Posterior vena cava (tissue), 2 donors: ENCODE data around the gene AEBP1. TPM values are rescaled to one million over a fixed set of nuclear protein-coding genes. Genes with fewer than 3 reads are reported as not detected.

Experiments used
- DNase-seq: peaks from one replicate; pipeline ENCODE4 v3.0.0-alpha.2; 2020; ENCODE audit warnings: low spot score
- intact Hi-C, 2 donors: fragments of 100-400 bp; cut with DNase I; formaldehyde crosslinking; loops; one replicate each; pipeline versions ENCODE4 v1.14.1 to v1.14.2; 2022 to 2023
- total RNA-seq, 2 donors: library from RNA; stranded (reverse); fragmentation: NEBNext Ultra II Directional; extraction: Animal tissue kit (Norgen Biotek cat#: 25700); gene quantifications; one replicate each; pipeline ENCODE4 v1.2.1, GENCODE V29; 2021
- donor health status: DM: yes; HTN: yes; CAD: no.
- donor health status: DM: yes; HTN: yes; CAD: no.

The AEBP1 gene
- total RNA-seq, 2 donors from 2014 or later: 783 to 919 TPM

GRCh38 chr7:44145969-44146911 is 42.1 kb downstream of the AEBP1 start:
- intact Hi-C loops: loop anchor here in 1 of 2 donors (10.0 kb wide), 1 partner anchor 1629 kb away; no protein-coding TSS in a partner anchor

DNA sequence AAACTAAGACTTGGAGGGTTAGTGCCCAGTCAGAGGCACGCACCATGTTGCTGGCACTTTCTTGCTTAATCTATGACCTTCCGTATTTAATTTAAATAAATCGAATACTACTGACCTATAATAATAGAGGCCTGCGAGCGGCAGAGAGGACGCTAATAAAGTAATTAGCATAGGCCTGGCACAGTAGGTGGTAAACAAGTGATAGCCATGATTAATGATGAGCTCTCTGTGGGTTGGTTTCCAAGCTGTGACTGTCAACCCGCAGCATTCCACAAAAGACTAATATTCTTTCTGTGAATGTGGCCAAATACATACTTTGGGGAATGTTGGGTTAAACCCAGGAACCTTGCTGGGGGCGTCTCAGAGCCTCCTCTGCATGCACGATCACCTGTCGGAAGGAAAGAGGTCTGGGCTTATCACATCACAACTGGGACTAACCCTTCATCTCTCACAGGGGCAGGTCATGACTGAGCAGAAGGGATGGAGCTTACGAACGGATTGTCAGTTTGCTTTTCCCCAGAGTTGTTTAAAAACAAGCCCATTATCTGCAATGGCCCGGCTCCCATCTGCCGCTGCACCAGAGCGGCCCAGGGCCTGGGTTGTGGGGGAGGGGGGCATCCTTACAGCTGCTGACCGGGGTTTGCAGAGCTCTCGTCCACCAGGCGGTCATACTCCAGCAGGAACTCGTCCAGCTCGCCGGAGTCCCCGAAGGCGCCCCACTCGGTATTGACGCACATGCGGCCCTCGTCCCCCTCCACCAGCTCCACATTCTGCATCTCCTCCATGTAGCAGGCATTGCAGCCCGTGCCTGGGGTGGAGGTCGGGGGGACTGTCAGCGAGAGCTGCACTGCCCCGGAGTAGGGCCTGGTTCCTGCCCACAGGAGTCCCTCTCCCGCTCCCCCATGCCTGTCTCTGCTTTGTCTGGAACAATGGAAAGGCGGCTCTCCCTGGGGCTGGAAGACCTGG is 43.2 kb downstream of the AEBP1 start:
- peak; percentile 78 for DNase-seq
- intact Hi-C loops: loop anchor here in 1 of 2 donors (10.0 kb wide), 1 partner anchor 1627 kb away; no protein-coding TSS in a partner anchor

More at GRCh38 chr7:44145969-44146911, 42.1 kb downstream of the AEBP1 start:
- peak; percentile 90 for DNase-seq

DNA sequence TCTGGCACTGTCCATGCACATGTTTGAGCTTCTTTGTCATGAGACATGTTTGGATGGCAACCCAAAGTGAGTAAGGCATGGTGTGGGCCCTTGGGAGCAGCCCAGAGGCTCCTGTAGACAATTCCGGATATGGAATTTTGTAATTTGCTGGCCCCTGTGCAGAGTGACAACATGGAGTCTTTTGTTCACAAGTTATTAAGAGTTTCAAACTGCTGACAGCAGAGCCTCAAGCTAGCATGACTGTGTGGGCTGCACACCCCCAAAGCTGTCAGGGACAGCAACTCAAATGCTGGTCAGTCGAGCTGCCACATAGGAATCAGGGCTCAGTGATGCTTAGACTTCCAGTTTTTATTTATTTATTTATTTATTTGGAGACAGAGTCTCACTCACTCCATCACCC is 44.0 kb downstream of the AEBP1 start:
- DNase-seq: peak; percentile 24
- intact Hi-C loops: loop anchor here in 1 of 2 donors (10.0 kb wide), 1 partner anchor 1627 kb away; no protein-coding TSS in a partner anchor

DNA sequence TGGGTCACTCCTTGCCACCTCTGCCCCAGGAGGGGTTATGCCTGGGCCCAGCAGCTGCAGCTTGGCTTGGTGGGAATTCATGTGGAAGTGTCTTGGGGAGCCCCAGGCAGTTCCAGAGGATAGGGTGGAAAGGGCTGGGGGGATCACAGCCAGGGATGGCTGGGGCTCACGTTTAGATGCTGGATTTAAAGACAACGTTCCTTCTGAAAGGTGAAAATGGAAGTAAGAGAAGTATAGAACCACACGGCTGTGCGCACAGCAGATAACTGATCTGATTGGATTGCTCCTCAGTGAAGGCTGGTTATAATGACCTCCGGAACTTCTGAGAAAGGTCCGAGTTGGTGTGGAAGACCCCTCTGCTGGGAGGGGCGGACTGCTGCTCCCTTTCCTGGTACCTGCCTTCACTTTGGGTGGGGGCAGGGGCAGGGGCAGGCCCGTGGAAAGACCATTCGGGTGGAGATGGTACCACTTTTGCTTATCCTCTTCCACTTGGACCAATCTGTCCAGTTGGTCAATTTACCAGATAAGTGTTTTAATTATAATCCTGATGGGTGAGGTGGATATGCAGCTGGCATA is 44.9 kb downstream of the AEBP1 start:
- intact Hi-C loops: loop anchor here in 1 of 2 donors (10.0 kb wide), 1 partner anchor 1626 kb away; no protein-coding TSS in a partner anchor
- DNase-seq: peak; percentile 65

DNA sequence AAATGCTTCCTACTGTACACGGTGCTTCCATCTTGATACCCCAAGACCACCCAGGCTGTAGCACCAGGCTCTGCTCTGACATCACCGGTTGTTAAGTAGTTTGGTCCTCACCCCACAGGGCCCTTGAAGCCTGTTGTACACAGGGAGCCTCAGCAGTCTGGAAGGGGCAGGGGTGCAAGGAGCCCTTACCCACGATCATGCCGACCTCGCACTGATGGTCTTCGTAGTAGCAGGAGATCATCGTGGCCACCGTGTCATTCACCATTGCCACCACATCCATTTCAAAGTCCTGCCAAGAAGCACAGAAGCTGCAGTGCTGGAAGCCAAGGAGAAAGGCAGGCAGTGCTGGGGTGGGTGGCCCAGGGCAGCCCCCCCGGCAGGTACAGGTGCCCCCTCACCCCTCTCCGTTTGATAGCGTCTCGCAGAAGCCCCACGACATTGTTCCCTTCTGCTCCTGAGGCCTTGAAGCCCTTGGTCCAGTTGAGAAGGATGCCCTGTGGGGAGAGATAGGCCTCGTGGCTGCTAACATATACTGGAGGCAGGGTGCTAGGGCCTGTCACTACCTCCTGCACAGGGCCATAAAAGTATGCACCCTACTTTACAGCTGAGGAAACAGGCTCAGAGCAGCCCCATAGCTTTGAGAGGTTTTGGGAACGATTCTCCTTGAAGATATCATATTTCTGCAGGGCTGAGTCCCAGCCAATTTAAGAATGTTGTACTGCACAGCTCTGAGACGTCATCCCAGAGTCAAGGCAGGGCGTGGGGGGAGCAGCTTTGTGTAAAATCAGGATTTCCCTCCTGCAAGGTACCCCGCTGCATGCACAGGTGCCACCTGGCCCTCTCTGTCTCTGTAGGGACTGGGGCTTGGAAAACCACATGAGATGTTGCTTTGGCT is 45.7 kb downstream of the AEBP1 start:
- DNase-seq: peak; percentile 59
- intact Hi-C loops: loop anchor here in 1 of 2 donors (10.0 kb wide), 1 partner anchor 1625 kb away; no protein-coding TSS in a partner anchor

DNA sequence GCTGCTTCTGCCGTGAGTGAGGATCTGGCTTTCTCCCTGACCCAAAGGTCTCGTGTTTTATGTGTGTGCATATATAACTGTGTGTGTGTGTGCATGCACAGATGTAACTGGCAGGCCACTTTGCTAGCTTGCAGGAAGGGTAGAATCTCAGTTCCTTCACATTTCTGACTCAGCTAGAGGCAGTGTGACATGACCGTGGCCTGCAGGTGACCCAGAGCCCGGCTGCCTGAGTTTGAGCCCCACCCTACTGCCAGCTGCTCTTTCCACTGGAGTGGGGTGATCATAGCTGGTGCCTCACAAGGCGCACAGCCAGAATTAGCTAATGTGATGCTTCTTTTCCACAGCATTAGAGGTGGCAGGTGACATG is 46.3 kb downstream of the AEBP1 start:
- peak; percentile 58 for DNase-seq
- intact Hi-C loops: no loop called here

DNA sequence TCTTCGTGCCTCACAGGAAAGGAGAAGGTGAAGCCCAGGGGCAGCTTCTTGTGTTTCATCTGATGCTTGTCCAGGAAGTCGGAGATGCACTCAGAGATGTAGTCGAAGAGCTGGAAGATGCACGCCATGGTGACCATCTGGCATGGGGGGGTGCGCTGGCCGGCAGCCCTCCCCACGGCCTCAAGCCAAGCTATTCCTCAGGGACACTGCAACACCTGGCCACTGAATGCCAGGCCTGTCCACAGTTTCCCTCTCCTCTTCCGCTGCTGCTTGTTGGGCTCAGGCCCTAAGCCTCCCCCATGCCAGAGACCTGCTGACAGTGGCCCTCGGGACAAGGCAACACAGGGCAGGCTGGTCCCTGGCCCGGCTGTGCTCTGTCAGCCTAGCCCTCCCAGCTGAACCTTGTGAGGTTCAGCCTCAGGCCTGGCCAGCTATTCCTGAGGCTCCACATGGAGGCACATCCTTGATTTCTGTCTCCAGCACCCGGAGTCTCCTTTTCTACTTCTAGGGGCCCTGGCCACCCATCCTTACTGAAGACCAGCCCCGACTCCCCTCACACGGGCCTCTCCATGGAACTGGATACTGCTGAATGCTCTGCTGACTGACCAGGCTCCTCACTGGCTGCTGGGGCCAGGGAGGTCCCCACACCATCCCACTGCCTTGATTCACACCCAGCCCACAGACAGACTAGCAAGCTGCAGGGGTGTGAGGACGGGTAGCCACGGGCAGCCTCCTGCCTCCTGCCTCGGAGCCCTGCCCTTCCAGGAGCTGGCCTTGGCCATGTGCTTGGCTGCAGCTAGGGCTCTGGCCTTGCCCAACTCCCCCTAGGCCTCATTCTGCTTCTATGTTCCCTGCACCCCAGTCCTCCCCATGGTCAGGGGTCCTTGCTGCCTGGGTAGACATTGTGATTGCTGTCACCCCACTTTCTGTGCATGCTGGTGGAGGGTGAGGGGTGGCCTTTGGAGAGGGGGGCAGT is 47.1 kb downstream of the AEBP1 start:
- intact Hi-C loops: no loop called here
- peak; percentile 62 for DNase-seq

- intact Hi-C loops: no loop called here
- DNase-seq: peak; percentile 44
Measured at GRCh38 chr7:44151956-44152355, 47.8 kb downstream of the AEBP1 start.

GRCh38 chr7:44152971-44153947 is 49.1 kb downstream of the AEBP1 start:
- peak; percentile 70 for DNase-seq
- intact Hi-C loops: no loop called here

DNA sequence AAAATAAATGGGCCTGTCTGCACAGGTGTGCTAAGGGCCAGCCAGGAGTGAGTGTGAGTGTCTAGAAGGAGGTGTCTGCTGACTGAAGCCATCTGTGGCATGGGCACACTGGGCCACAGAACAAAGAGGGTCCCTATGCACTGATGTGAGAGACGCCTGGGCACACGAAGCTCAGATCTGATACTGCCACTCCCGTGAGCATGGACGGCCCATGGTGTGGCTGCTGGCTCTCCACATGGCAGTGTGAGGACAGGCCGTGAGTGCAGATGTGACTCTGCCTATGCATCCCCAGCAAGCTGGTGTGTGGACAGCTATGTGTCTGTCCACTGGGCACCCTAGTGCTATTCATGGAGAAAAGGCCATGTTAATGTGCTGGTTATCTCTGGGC is 49.8 kb downstream of the AEBP1 start:
- intact Hi-C loops: no loop called here
- peak; percentile 54 for DNase-seq

- no peak for DNase-seq
- intact Hi-C loops: no loop called here
Measured at GRCh38 chr7:44154703-44155102, 50.6 kb downstream of the AEBP1 start.

- intact Hi-C loops: no loop called here
- peak; percentile 71 for DNase-seq
Measured at GRCh38 chr7:44155191-44156185, 51.3 kb downstream of the AEBP1 start.

DNA sequence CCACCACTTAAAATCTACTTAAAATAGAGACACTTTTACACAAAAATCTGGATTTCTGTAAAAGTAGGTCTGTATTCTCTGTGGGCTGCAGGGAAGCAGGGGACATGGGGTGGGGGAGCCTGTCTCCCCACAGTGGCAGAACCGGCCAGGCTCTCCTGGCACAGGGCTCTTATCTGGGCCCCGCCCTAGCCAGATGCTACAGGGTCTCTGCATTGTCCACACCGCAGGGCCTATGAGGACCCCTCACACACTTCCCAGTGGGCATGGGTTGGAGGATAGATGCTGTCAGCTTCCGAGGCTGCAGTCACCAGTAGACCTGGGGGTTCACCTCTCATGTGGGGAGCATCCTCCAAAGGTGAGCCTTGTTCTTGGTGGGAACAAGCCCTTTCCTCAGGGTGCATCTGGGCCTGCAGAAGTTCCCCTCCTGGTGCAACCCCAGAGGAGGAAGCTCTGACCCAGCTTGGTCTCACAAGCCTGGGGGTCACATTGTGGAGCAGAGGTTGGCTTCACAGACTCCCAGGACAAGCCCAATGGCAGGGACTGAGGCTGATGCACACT is 52.4 kb downstream of the AEBP1 start:
- peak; percentile 63 for DNase-seq
- intact Hi-C loops: no loop called here
